ENCODE data around the gene ELP4. TPM values are rescaled to one million over a fixed set of nuclear protein-coding genes. Genes with fewer than 3 reads are reported as not detected.

The ELP4 gene
- polyA plus RNA-seq, 2 of the 4 experiments (the other 2 are of a cell fraction) = 16.9 to 26.0 TPM

GRCh38 chr11:31798057-31798553 lies 288.5 kb downstream of the ELP4 start:
- Histone ChIP-seq H3K9me3 (no peaks in the 10 kb centered on the region), H3K4me2 (no peak overlapping the region), H3K4me1 (no peaks in the 10 kb centered on the region), H3K4me3 (no peak overlapping the region), H3K27ac (no peak overlapping the region)
- ATAC-seq (no peak), DNase-seq (ENCODE audit: low read depth in 1 of 2, low spot score in 1 of 2) (no peak), FAIRE-seq (no peak)
- POLR2A ChIA-PET = no interaction called here
- no peak for TF ChIP-seq FOSL2 (IDR thresholded peaks at IDR 0.05)
- no peak for TF ChIP-seq FOSL2 (CRISPR knock-in tag; IDR thresholded peaks at IDR 0.05)
- no peak for TF ChIP-seq NR3C1 (IDR thresholded peaks at IDR 0.05)
- TF ChIP-seq HMGXB4 (CRISPR knock-in tag; IDR thresholded peaks at IDR 0.05; ENCODE audit: borderline replicate concordance) = no peak
- WGBS (ENCODE audit: missing lambda C conversion rate) = 90% methylated on average over 21 of the region's 21 CpGs
- CTCF ChIA-PET = no interaction called here

DNA sequence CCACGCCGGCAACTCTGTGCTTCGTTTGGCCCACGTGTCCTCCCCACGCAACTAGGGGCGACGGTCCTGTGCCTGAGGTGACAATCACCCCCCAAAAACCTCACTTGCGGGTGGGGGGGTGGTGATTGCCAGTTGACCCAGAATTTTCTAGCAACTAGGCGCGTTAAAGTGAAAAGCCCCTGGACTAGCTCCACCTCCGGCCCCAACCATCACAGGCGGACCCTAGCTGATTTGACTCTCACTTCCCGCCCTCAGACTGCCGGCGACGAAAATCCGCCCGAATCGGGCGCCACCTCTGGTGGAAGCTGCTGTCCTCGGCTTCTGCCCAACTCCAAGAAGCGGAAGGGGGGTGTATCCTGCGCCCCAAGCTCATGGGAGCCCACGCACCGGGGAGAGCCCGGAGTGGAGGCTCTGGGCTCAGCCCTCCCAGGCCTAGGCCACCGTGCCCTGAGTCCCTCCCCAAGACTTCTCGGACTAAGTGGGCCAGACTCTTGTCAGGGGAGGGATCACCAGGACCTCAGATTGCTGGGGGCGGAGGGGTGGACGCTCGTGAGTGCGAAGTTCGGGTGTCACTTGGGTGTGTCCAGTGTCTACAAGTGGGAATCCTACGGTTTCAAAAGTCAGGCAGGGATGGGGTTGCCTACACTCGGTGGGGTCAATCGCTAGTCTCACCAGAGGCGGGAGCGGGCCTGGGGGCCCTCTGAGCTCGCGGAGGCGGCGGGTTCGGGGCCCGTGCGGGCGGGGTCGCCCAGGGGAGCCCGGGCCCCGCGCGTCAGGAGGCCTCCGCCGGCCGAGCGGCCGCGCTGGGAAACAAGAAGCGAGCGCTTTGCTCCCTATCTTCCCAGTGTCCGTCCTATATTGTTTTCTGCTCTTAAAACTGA lies 289.2 kb downstream of the ELP4 start:
- Histone ChIP-seq H3K4me3 (no peak overlapping the region), H3K27ac (no peak overlapping the region), H3K4me2 (no peak overlapping the region), H3K4me1 (no peaks in the 10 kb centered on the region), H3K9me3 (no peaks in the 10 kb centered on the region)
- POLR2A ChIA-PET = no interaction called here
- FAIRE-seq (no peak), DNase-seq (ENCODE audit: low read depth in 1 of 2, low spot score in 1 of 2) (no peak), ATAC-seq (no peak)
- 87% methylated on average over 51 of the region's 60 CpGs for WGBS (ENCODE audit: missing lambda C conversion rate)
- no peak for TF ChIP-seq RNF2 (IDR thresholded peaks at IDR 0.05; ENCODE audit: borderline replicate concordance, low read depth)
- no peak for TF ChIP-seq ZNF302 (CRISPR knock-in tag; IDR thresholded peaks at IDR 0.05)
- TF ChIP-seq HOXA7 (CRISPR knock-in tag; IDR thresholded peaks at IDR 0.05) = no peak
- TF ChIP-seq, protein P1, sequence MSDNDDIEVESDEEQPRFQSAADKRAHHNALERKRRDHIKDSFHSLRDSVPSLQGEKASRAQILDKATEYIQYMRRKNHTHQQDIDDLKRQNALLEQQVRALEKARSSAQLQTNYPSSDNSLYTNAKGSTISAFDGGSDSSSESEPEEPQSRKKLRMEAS (IDR thresholded peaks at IDR 0.05) = no peak
- CTCF ChIA-PET = no interaction called here

DNA sequence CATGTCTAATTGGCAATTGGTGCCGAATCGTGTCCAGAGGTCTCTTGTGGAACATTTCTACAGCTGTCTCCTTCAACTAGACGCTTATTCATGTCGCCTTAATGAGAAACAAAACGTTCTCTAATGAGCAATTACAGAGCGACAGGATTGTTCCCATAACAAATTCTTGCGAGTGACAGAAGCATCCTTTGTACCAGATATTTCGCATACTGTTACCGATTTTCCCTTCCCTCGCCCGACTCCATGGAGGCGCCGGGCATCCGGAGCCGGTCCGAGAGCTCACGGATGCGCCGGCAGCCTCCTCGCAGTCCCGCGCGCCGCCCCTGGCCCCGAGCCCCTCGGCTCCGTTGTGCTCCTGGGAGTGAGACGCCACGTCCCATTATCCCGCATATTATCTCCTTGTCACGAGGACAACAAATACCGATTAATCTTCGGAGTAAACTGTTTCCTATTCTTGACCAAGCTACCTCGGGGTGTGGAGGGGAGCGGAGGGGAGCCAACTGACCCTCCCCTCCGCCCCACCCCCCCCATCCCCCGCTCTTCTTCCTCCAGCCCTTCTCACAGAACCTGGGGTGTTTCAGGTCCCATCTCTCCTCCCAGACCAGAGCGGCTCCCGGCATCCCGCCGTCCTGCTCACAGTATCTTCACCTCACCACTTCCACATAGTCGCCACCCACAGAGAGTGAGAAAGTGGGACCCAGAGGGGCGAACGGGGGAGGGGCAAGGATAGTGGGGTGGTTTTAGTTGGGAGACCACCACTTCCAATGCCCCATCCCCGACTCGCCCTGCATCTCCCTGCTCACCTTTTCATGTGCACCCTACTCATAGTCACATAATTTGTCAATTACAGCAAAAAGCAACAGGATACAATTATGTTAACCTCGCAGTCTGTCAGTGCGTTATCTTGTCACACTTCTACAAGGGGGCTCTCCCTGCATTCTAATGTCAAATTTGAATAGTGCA lies 290.1 kb downstream of the ELP4 start:
- 83% methylated on average over 46 of the region's 48 CpGs for WGBS (ENCODE audit: missing lambda C conversion rate)
- no peak for DNase-seq (ENCODE audit: low read depth in 1 of 2, low spot score in 1 of 2)
- Histone ChIP-seq H3K27ac (no peak overlapping the region), H3K4me2 (no peak overlapping the region), H3K9me3 (no peaks in the 10 kb centered on the region), H3K4me3 (no peak overlapping the region), H3K4me1 (no peaks in the 10 kb centered on the region)
- CTCF ChIA-PET = no interaction called here
- no peak for TF ChIP-seq KDM5A (IDR thresholded peaks at IDR 0.05)
- no peak for TF ChIP-seq CBX8 (IDR thresholded peaks at IDR 0.05)
- no peak for TF ChIP-seq REST (IDR thresholded peaks at IDR 0.05)
- no peak for TF ChIP-seq GATA3 (IDR thresholded peaks at IDR 0.05; ENCODE audit: borderline replicate concordance)
- TF ChIP-seq ZFP36 (IDR thresholded peaks at IDR 0.05; ENCODE audit: borderline replicate concordance, partially characterized antibody) = no peak
- TF ChIP-seq ZNF302 (CRISPR knock-in tag; IDR thresholded peaks at IDR 0.05) = no peak
- TF ChIP-seq CHD2 (IDR thresholded peaks at IDR 0.05; ENCODE audit: low read length, partially characterized antibody) = no peak
- no peak for TF ChIP-seq EHF (CRISPR knock-in tag; IDR thresholded peaks at IDR 0.05)
- TF ChIP-seq NFE2L2 (conservative IDR thresholded peaks at IDR 0.05; ENCODE audit: low read length) = no peak
- TF ChIP-seq RARB (CRISPR knock-in tag; IDR thresholded peaks at IDR 0.05) = no peak
- TF ChIP-seq NPAS2 (CRISPR knock-in tag; IDR thresholded peaks at IDR 0.05; ENCODE audit: borderline replicate concordance) = no peak
- TF ChIP-seq BHLHE40 (IDR thresholded peaks at IDR 0.05; ENCODE audit: low read depth, low read length) = no peak
- TF ChIP-seq SMC3 (IDR thresholded peaks at IDR 0.05) = no peak
- FAIRE-seq = no peak
- POLR2A ChIA-PET = no interaction called here
- no peak for ATAC-seq

All from A549 (cell line).